GM13976 (cell line): ENCODE data around the gene BIRC5.
A peak's percentile ranks its signal among the peaks of the same experiment; 100 is the strongest.

Experiments used
- DNase-seq: peaks from one replicate; pipeline ENCODE4 v3.0.0; 2012; ENCODE audit warnings: low spot score
- CTCF ChIP-seq: IDR thresholded peaks from 2 replicates; pipeline ENCODE4 v1.5.1; 2012; ENCODE audit warnings: borderline replicate concordance, mild to moderate bottlenecking; ENCODE audit not compliant: insufficient read depth; ENCODE audit errors: extremely low read depth, missing control alignments, control extremely low read depth
- in situ Hi-C: fragments of 300-500 bp; cut with MboI; formaldehyde crosslinking; loops from one replicate; pipeline ENCODE4 v1.12.0; 2022; ENCODE audit warnings: low sequenced_read_pairs, mixed read lengths, inconsistent platforms; ENCODE audit not compliant: unreplicated experiment

The BIRC5 gene

GRCh38 chr17:78257810-78258322 lies 43.8 kb downstream of the BIRC5 start:
- no peak for TF ChIP-seq CTCF
- DNase-seq: peak; percentile 77
- in situ Hi-C loops: no loop called here

GRCh38 chr17:78258323-78259191 lies 44.5 kb downstream of the BIRC5 start:
- in situ Hi-C loops: no loop called here
- TF ChIP-seq CTCF: no peak
- no peak for DNase-seq

GRCh38 chr17:78259192-78259554 lies 45.1 kb downstream of the BIRC5 start:
- no peak for DNase-seq
- no peak for TF ChIP-seq CTCF
- in situ Hi-C loops: no loop called here

GRCh38 chr17:78263063-78263735 lies 49.1 kb downstream of the BIRC5 start:
- no peak for TF ChIP-seq CTCF
- DNase-seq: no peak
- in situ Hi-C loops: no loop called here

- in situ Hi-C loops: no loop called here
- no peak for TF ChIP-seq CTCF
- DNase-seq: no peak
These were observed 49.8 kb downstream of the BIRC5 start for GRCh38 chr17:78263736-78264340.

- in situ Hi-C loops: no loop called here
- no peak for TF ChIP-seq CTCF
- no peak for DNase-seq
These were observed 50.5 kb downstream of the BIRC5 start for GRCh38 chr17:78264590-78264989.
